HG03108 (cell line): Measurements from ENCODE around the gene MNT.

ENCODE experiments used
- ATAC-seq: cut with Tn5 transposase; IDR thresholded peaks from one replicate; pipeline ENCODE4 v1.9.1; 2021; ENCODE audit warnings: moderate library complexity; ENCODE audit not compliant: unreplicated experiment

The MNT gene

DNA sequence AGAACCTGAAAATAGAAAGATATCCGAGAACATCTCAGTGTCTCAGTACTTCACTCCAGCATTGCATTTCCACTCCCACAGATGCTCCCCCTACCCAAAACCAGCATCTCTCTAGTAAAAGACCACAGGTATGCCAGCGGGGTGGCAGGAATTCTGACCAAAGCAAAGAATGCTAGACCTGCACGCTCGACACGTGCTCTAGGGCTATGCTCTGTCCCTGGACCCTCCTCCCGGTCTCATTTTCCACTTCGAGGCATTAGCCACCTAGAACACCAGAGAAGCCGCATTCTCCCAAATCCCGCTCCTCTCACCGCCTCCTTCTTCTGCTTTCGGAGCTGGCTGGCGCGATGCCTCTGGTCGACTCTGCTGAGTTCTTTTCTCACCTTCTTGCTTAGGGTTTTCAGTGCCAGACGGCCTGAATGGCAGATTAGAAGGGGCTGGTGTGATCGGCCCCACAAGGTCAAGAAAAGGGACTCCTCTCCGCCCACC is 65.1 kb downstream of the MNT start:
- ATAC-seq = no peak
